PC-3 (cell line): ENCODE results near the gene KANSL1L.

Experiments
- CTCF ChIP-seq: fragments of 300-600 bp; sonication (generic); conservative IDR thresholded peaks from 2 replicates; pipeline ENCODE4 v1.5.1; 2017; ENCODE audit warnings: antibody characterized with exemption, low read depth, mild to moderate bottlenecking, low read length
- EZH2 ChIP-seq: fragments of 300-600 bp; sonication (generic); IDR thresholded peaks from one replicate; pipeline ENCODE4 v1.6.1; 2017; ENCODE audit warnings: antibody characterized with exemption, mild to moderate bottlenecking, low read length; ENCODE audit not compliant: unreplicated experiment
- EZH2phosphoT487 ChIP-seq: fragments of 300-600 bp; sonication (generic); IDR thresholded peaks from 2 replicates; pipeline ENCODE4 v1.6.1; 2018; ENCODE audit warnings: mild to moderate bottlenecking, antibody characterized with exemption, low read length, borderline replicate concordance

GRCh38 chr2:210055825-210056224 lies 115.4 kb downstream of the KANSL1L start:
- TF ChIP-seq CTCF, result no peak
- TF ChIP-seq EZH2, result no peak
- no peak for TF ChIP-seq EZH2phosphoT487
